Liver (tissue), 9 donors: ENCODE results near the gene LLPH. TPM values are rescaled to one million over a fixed set of nuclear protein-coding genes. Genes with fewer than 3 reads are reported as not detected.

Experiments used
- DNase-seq: peaks from one replicate; pipeline ENCODE4 v3.0.0-alpha.2; 2017; ENCODE audit warnings: low spot score
- H3K27ac ChIP-seq, 2 donors: one replicate each; pipeline ENCODE4 v1.7.0; 2013; ENCODE audit warnings: inconsistent platforms in 2 of 2, low read length in 2 of 2, control low read depth in 1 of 2, low read depth in 1 of 2, mild to moderate bottlenecking in 1 of 2
- H3K27me3 ChIP-seq, 4 donors: one replicate each; pipeline versions ENCODE4 v1.6.1 to v1.7.0; 2013; ENCODE audit warnings: low read length in 3 of 4, inconsistent platforms in 1 of 4, mild to moderate bottlenecking in 1 of 4, moderate library complexity in 1 of 4; ENCODE audit not compliant: control insufficient read depth in 4 of 4, insufficient read depth in 4 of 4
- H3K36me3 ChIP-seq, 4 donors: one replicate each; pipeline versions ENCODE4 v1.6.1 to v1.7.0; 2013; ENCODE audit warnings: low read length in 3 of 4, mild to moderate bottlenecking in 3 of 4, low read depth in 1 of 4, moderate library complexity in 1 of 4; ENCODE audit not compliant: control insufficient read depth in 4 of 4, insufficient read depth in 3 of 4
- H3K4me1 ChIP-seq, 4 donors: one replicate each; pipeline versions ENCODE4 v1.6.1 to v1.7.0; 2013; ENCODE audit warnings: low read length in 3 of 4, mild to moderate bottlenecking in 3 of 4, moderate library complexity in 1 of 4; ENCODE audit not compliant: control insufficient read depth in 4 of 4, insufficient read depth in 4 of 4
- H3K4me3 ChIP-seq, 3 donors: one replicate each; pipeline versions ENCODE4 v1.6.1 to v1.7.0; 2013; ENCODE audit warnings: low read length in 3 of 3, control low read depth in 1 of 3, low read depth in 1 of 3, mild to moderate bottlenecking in 1 of 3
- H3K9ac ChIP-seq, 2 donors: one replicate each; pipeline ENCODE4 v1.7.0; 2013; ENCODE audit warnings: low read length in 2 of 2, mild to moderate bottlenecking in 2 of 2, moderate library complexity in 2 of 2, control low read depth in 1 of 2, low read depth in 1 of 2
- H3K9me3 ChIP-seq, 4 donors: one replicate each; pipeline versions ENCODE4 v1.6.1 to v1.7.0; 2013; ENCODE audit warnings: low read length in 3 of 4; ENCODE audit not compliant: control insufficient read depth in 4 of 4
- ATF3 ChIP-seq: IDR thresholded peaks from 2 replicates; pipeline ENCODE4 v1.6.1; 2016; ENCODE audit warnings: antibody characterized with exemption
- CTCF ChIP-seq: fragments of 150-350 bp; IDR thresholded peaks from 2 replicates; pipeline ENCODE4 v1.5.1; 2017; ENCODE audit warnings: improper control_type of control experiment, low read depth, low read length; ENCODE audit not compliant: missing input control
- EGR1 ChIP-seq, 2 donors: IDR thresholded peaks; 2 replicates each; pipeline ENCODE4 v1.6.1; 2016 to 2018; ENCODE audit warnings: antibody characterized with exemption in 2 of 2, low read depth in 2 of 2
- FOXA1 ChIP-seq: IDR thresholded peaks from 2 replicates; pipeline ENCODE4 v1.6.1; 2016; ENCODE audit warnings: antibody characterized with exemption
- FOXA2 ChIP-seq: IDR thresholded peaks from 2 replicates; pipeline ENCODE4 v1.6.1; 2016; ENCODE audit warnings: antibody characterized with exemption
- GABPA ChIP-seq, 2 donors: IDR thresholded peaks in 1 of 2; conservative IDR thresholded peaks in 1 of 2; 2 replicates each; pipeline ENCODE4 v1.6.1; 2016; ENCODE audit warnings: antibody characterized with exemption in 2 of 2, mild to moderate bottlenecking in 1 of 2, moderate library complexity in 1 of 2
- HNF4A ChIP-seq, 2 donors: conservative IDR thresholded peaks; 2 replicates each; pipeline ENCODE4 v1.6.1; 2016; ENCODE audit warnings: antibody characterized with exemption in 2 of 2, mild to moderate bottlenecking in 2 of 2
- HNF4G ChIP-seq: IDR thresholded peaks from 2 replicates; pipeline ENCODE4 v1.6.1; 2016; ENCODE audit warnings: antibody characterized with exemption
- JUND ChIP-seq, 2 donors: IDR thresholded peaks; 2 replicates each; pipeline ENCODE4 v1.6.1; 2016; ENCODE audit warnings: antibody characterized with exemption in 2 of 2
- MAX ChIP-seq: IDR thresholded peaks from 2 replicates; pipeline ENCODE4 v1.6.1; 2016; ENCODE audit warnings: antibody characterized with exemption
- RAD21 ChIP-seq, 2 donors: IDR thresholded peaks; 2 replicates each; pipeline ENCODE4 v1.6.1; 2016; ENCODE audit warnings: antibody characterized with exemption in 2 of 2, mild to moderate bottlenecking in 2 of 2
- RXRA ChIP-seq, 2 donors: IDR thresholded peaks; 2 replicates each; pipeline ENCODE4 v1.6.1; 2017 to 2018; ENCODE audit warnings: antibody characterized with exemption in 2 of 2, mild to moderate bottlenecking in 1 of 2
- SP1 ChIP-seq: IDR thresholded peaks from 2 replicates; pipeline ENCODE4 v1.6.1; 2018; ENCODE audit warnings: antibody characterized with exemption, mild to moderate bottlenecking
- TAF1 ChIP-seq: conservative IDR thresholded peaks from 2 replicates; pipeline ENCODE4 v1.6.1; 2016; ENCODE audit warnings: antibody characterized with exemption, mild to moderate bottlenecking
- YY1 ChIP-seq: IDR thresholded peaks from 2 replicates; pipeline ENCODE4 v1.6.1; 2016; ENCODE audit warnings: antibody characterized with exemption, mild to moderate bottlenecking
- WGBS: extraction: QIAGEN DNeasy Blood & Tissue Kit; methylation state at CpG from one replicate; pipeline ENCODE4 v1.1.7; 2013; 5-methylcytosine and 5-hydroxymethylcytosine counted together
- polyA plus RNA-seq, 2 donors: library from polyadenylated mRNA; stranded (reverse) in 1 of 2; unstranded in 1 of 2; fragments of 200-250 nt in 1 of 2; fragments of >200 nt in 1 of 2; fragmentation: Nextera tagmentation in 1 of 2; extraction: Ambion mirVana in 1 of 2; gene quantifications; one replicate each; pipeline versions ENCODE4 v1.2.1 to v1.2.3, GENCODE V29; 2013 to 2015
- total RNA-seq, 2 donors: library from RNA; depleted of rRNA; stranded (reverse); fragments of >200 nt; gene quantifications; one replicate each; pipeline ENCODE4 v1.2.3, GENCODE V29; 2014
- TF ChIP-seq, protein P1 (sequence below): IDR thresholded peaks from 2 replicates; pipeline ENCODE4 v1.6.1; 2016; ENCODE audit warnings: antibody characterized with exemption, mild to moderate bottlenecking
- TF ChIP-seq, protein P2 (sequence below): IDR thresholded peaks from 2 replicates; pipeline ENCODE4 v1.6.1; 2016; ENCODE audit warnings: antibody characterized with exemption
- donor health status: healthy.
- donor health status: healthy.
- donor health status: healthy.
- donor health status: healthy.
- donor health status: healthy.

LLPH gene
- total and polyA plus RNA-seq, 4 donors: 2.6 to 18.1 (median 6.6) TPM

GRCh38 chr12:66154776-66155175, 24.2 kb upstream of the LLPH start:
- Histone ChIP-seq H3K27ac (no peak overlapping the region), H3K4me3 (no peak overlapping the region), H3K27me3 (no peaks in the 10 kb centered on the region), H3K36me3 (peaks cover 0 to 9% (median 3%) of the 10 kb centered on the region in 4 donors), H3K9ac (no peak overlapping the region), H3K4me1 (peaks cover 0 to 1% (median 0%) of the 10 kb centered on the region in 4 donors), H3K9me3 (no peaks in the 10 kb centered on the region)
- no peak for DNase-seq
- TF ChIP-seq, protein P1, sequence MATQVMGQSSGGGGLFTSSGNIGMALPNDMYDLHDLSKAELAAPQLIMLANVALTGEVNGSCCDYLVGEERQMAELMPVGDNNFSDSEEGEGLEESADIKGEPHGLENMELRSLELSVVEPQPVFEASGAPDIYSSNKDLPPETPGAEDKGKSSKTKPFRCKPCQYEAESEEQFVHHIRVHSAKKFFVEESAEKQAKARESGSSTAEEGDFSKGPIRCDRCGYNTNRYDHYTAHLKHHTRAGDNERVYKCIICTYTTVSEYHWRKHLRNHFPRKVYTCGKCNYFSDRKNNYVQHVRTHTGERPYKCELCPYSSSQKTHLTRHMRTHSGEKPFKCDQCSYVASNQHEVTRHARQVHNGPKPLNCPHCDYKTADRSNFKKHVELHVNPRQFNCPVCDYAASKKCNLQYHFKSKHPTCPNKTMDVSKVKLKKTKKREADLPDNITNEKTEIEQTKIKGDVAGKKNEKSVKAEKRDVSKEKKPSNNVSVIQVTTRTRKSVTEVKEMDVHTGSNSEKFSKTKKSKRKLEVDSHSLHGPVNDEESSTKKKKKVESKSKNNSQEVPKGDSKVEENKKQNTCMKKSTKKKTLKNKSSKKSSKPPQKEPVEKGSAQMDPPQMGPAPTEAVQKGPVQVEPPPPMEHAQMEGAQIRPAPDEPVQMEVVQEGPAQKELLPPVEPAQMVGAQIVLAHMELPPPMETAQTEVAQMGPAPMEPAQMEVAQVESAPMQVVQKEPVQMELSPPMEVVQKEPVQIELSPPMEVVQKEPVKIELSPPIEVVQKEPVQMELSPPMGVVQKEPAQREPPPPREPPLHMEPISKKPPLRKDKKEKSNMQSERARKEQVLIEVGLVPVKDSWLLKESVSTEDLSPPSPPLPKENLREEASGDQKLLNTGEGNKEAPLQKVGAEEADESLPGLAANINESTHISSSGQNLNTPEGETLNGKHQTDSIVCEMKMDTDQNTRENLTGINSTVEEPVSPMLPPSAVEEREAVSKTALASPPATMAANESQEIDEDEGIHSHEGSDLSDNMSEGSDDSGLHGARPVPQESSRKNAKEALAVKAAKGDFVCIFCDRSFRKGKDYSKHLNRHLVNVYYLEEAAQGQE: no peak
- TF ChIP-seq GABPA (IDR thresholded peaks at IDR 0.05 in 1 of 2, conservative IDR thresholded peaks at IDR 0.05 in 1 of 2): no peak
- TF ChIP-seq HNF4A (conservative IDR thresholded peaks at IDR 0.05): no peak
- no peak for TF ChIP-seq TAF1
- TF ChIP-seq SP1: no peak
- TF ChIP-seq EGR1 (IDR thresholded peaks at IDR 0.05; ENCODE audit: low read depth in 2 of 2): no peak
- no peak for TF ChIP-seq ATF3
- no peak for TF ChIP-seq FOXA2
- TF ChIP-seq, protein P2, sequence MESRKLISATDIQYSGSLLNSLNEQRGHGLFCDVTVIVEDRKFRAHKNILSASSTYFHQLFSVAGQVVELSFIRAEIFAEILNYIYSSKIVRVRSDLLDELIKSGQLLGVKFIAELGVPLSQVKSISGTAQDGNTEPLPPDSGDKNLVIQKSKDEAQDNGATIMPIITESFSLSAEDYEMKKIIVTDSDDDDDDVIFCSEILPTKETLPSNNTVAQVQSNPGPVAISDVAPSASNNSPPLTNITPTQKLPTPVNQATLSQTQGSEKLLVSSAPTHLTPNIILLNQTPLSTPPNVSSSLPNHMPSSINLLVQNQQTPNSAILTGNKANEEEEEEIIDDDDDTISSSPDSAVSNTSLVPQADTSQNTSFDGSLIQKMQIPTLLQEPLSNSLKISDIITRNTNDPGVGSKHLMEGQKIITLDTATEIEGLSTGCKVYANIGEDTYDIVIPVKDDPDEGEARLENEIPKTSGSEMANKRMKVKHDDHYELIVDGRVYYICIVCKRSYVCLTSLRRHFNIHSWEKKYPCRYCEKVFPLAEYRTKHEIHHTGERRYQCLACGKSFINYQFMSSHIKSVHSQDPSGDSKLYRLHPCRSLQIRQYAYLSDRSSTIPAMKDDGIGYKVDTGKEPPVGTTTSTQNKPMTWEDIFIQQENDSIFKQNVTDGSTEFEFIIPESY: no peak
- TF ChIP-seq HNF4G: no peak
- TF ChIP-seq RAD21 (IDR thresholded peaks at IDR 0.05): no peak
- TF ChIP-seq YY1: no peak
- TF ChIP-seq RXRA (IDR thresholded peaks at IDR 0.05): no peak
- no peak for TF ChIP-seq JUND (IDR thresholded peaks at IDR 0.05)
- no peak for TF ChIP-seq FOXA1
- TF ChIP-seq MAX: no peak
- no peak for TF ChIP-seq CTCF

DNA sequence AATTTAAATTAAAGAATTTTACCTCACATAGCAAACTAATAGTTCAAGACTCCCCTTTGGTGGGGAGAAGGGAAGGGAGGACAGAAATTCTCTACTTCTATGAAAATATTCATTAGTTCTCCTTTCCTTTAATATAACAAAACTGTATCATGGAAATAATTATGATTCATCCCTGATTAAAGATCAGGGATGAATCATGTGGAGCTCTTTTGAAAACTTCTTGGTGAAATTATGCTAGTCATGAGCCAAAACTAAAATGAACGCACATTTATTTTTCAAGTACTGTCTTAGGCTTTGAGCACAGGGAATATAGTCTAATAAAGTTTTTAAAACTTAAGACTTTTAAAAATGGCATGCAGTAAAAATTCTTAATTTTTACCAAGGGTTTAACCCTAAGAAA, 22.2 kb upstream of the LLPH start:
- Histone ChIP-seq H3K9me3 (no peaks in the 10 kb centered on the region), H3K27me3 (no peaks in the 10 kb centered on the region), H3K4me1 (peaks cover 0 to 1% (median 0%) of the 10 kb centered on the region in 4 donors), H3K4me3 (no peak overlapping the region), H3K36me3 (peaks cover 0 to 10% (median 0%) of the 10 kb centered on the region in 4 donors), H3K9ac (no peak overlapping the region), H3K27ac (no peak overlapping the region)
- TF ChIP-seq CTCF (no peak), FOXA1 (no peak), GABPA (IDR thresholded peaks at IDR 0.05 in 1 of 2, conservative IDR thresholded peaks at IDR 0.05 in 1 of 2) (no peak)
- WGBS: 95% methylated on average over 1 of the region's 1 CpG
- DNase-seq: no peak
